Measurements from ENCODE around the gene TRPT1.

DNA sequence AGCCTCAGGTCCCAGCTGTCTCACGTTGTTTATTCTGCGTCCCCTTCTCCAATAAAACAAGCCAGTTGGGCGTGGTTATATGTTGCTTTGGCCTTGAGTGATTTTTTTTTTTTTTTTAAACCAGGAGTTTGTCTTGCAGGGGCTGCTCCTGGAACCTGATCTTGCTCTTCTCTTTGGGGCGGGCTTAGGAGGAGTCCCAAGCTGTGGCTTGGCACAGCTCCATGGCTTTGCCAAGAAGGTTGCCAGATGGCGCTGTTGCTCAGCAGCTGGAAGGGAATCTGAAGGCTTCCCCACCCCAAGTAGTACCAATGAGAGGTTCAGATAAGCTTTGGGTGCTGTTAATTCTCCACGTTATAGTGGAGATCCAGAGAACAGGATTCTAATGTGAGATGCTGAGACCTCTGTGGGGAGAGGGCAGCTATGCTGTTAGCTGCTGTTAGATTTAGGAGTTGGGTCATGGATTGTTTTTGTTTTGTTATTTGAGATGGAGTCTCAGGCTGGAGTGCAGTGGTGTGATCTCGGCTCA is 21.5 kb downstream of the TRPT1 start:
- TF ChIP-seq FOSL2 (IDR thresholded peaks at IDR 0.05), result no peak
- TF ChIP-seq FOSL2 (CRISPR knock-in tag; IDR thresholded peaks at IDR 0.05), result no peak
- TF ChIP-seq ELK1 (IDR thresholded peaks at IDR 0.05; ENCODE audit: low read depth, low read length), result no peak
- TF ChIP-seq CTCF (IDR thresholded peaks at IDR 0.05), result peak; percentile 77
- no peak for TF ChIP-seq HEYL (CRISPR knock-in tag; IDR thresholded peaks at IDR 0.05)
- TF ChIP-seq JUN (IDR thresholded peaks at IDR 0.05), result 0 out of 5 replicates have a peak, but pooled peaks of 1 of the 2 experiments have one; percentile 13
- TF ChIP-seq, protein P1, sequence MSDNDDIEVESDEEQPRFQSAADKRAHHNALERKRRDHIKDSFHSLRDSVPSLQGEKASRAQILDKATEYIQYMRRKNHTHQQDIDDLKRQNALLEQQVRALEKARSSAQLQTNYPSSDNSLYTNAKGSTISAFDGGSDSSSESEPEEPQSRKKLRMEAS (IDR thresholded peaks at IDR 0.05), result no peak
- no peak for TF ChIP-seq REST (IDR thresholded peaks at IDR 0.05)
- peak; percentile 50 for TF ChIP-seq SMC3 (IDR thresholded peaks at IDR 0.05)
- no peak for TF ChIP-seq MYC (IDR thresholded peaks at IDR 0.05; ENCODE audit: borderline replicate concordance, low read length)
- no peak for TF ChIP-seq PHF8 (IDR thresholded peaks at IDR 0.05; ENCODE audit: borderline replicate concordance, low read depth)
- TF ChIP-seq POLR2AphosphoS2 (conservative IDR thresholded peaks at IDR 0.05; ENCODE audit: low read length), result no peak

Measured in A549 (cell line).